Measurements from ENCODE around the gene DICER1. TPM values are rescaled to one million over a fixed set of nuclear protein-coding genes. Genes with fewer than 3 reads are reported as not detected.

Gene DICER1
- total and polyA plus RNA-seq, 2 experiments from 2014 or later, result 21.4 to 59.2 TPM

- no peak for TF ChIP-seq ZNF462 (CRISPR knock-in tag; IDR thresholded peaks at IDR 0.05)
- no peak for TF ChIP-seq NANOG (IDR thresholded peaks at IDR 0.05; ENCODE audit: borderline replicate concordance)
- no peak for TF ChIP-seq CREB1 (CRISPR knock-in tag; IDR thresholded peaks at IDR 0.05; ENCODE audit: low read depth)
- no peak for TF ChIP-seq POLR2AphosphoS5 (IDR thresholded peaks at IDR 0.05; ENCODE audit: low read depth)
- TF ChIP-seq ZNF331 (CRISPR knock-in tag; IDR thresholded peaks at IDR 0.05; ENCODE audit: low read depth), result no peak
- no peak for TF ChIP-seq JUNB (IDR thresholded peaks at IDR 0.05; ENCODE audit: unreplicated experiment)
Observed at GRCh38 chr14:95043732-95044462, 113.4 kb downstream of the DICER1 start (continued).

GRCh38 chr14:95043314-95043713 lies 114.0 kb downstream of the DICER1 start:
- no peak overlapping the region for H3K4me3 Mint-ChIP-seq
- Histone ChIP-seq H3K4me3 (no peak overlapping the region), H3K4me1 (ENCODE audit: insufficient read depth) (no peaks in the 10 kb centered on the region), H3F3A (replicated peaks; ENCODE audit: low read depth) (no peaks in the 10 kb centered on the region), H3K27ac (ENCODE audit: low read depth) (no peak overlapping the region), H3K27me3 (ENCODE audit: insufficient read depth) (no peaks in the 10 kb centered on the region), H2AFZ (no peak overlapping the region), H3K79me2 (replicated peaks; ENCODE audit: insufficient read depth) (no peaks in the 10 kb centered on the region), H3K4me2 (no peak overlapping the region), H3K9me2 (ENCODE audit: insufficient read depth) (0 out of 2 replicates have a peak, but pooled peaks cover 2% of the 10 kb centered on the region), H3K36me3 (ENCODE audit: insufficient read depth) (no peaks in the 10 kb centered on the region), H4K20me1 (replicated peaks; ENCODE audit: insufficient read depth) (no peaks in the 10 kb centered on the region)
- ATAC-seq (no peak), DNase-seq (ENCODE audit: low spot score) (no peak)
- peaks cover 11% of the 10 kb centered on the region for H3K27me3 Mint-ChIP-seq (ENCODE audit: insufficient read depth, low read depth, poor library complexity)
- H3K36me3 Mint-ChIP-seq (ENCODE audit: low read depth), result no peaks in the 10 kb centered on the region
- H3K27ac Mint-ChIP-seq, result no peak overlapping the region
- no peaks in the 10 kb centered on the region; the same call in 2 of the 3 replicates for H3K9me3 Mint-ChIP-seq
- peaks cover 6% of the 10 kb centered on the region for H3K4me1 Mint-ChIP-seq
- no peak for TF ChIP-seq ZNF114 (CRISPR knock-in tag; IDR thresholded peaks at IDR 0.05)
- TF ChIP-seq ZNF331 (CRISPR knock-in tag; IDR thresholded peaks at IDR 0.05; ENCODE audit: low read depth), result no peak
- no peak for TF ChIP-seq POLR2AphosphoS5 (IDR thresholded peaks at IDR 0.05; ENCODE audit: low read depth)
- TF ChIP-seq NANOG (IDR thresholded peaks at IDR 0.05; ENCODE audit: borderline replicate concordance), result no peak
- TF ChIP-seq CREB1 (CRISPR knock-in tag; IDR thresholded peaks at IDR 0.05; ENCODE audit: low read depth), result no peak
- no peak for TF ChIP-seq REST (IDR thresholded peaks at IDR 0.05; ENCODE audit: unreplicated experiment)
- no peak for TF ChIP-seq STAT1 (IDR thresholded peaks at IDR 0.05; ENCODE audit: unreplicated experiment)
- TF ChIP-seq ETS1 (IDR thresholded peaks at IDR 0.05), result no peak
- TF ChIP-seq CTCF (conservative IDR thresholded peaks at IDR 0.05; ENCODE audit: low read depth in 2 of 2), result no peak
- TF ChIP-seq JUNB (IDR thresholded peaks at IDR 0.05; ENCODE audit: unreplicated experiment), result no peak
